ENCODE data around the gene OCRL. TPM values are rescaled to one million over a fixed set of nuclear protein-coding genes. Genes with fewer than 3 reads are reported as not detected.

Gene OCRL
- total and polyA plus RNA-seq, 2 of the 4 experiments (the other 2 are of a cell fraction), result 19.4 to 20.6 TPM

GRCh38 chrX:129497146-129497843 is 42.8 kb upstream of the OCRL start:
- no peak overlapping the region for H2AK9ac ChIP-seq (replicated peaks; ENCODE audit: low read depth, low read length, poor library complexity)
- TF ChIP-seq, protein P1, sequence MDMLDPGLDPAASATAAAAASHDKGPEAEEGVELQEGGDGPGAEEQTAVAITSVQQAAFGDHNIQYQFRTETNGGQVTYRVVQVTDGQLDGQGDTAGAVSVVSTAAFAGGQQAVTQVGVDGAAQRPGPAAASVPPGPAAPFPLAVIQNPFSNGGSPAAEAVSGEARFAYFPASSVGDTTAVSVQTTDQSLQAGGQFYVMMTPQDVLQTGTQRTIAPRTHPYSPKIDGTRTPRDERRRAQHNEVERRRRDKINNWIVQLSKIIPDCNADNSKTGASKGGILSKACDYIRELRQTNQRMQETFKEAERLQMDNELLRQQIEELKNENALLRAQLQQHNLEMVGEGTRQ (IDR thresholded peaks at IDR 0.05; ENCODE audit: low read depth, low read length), result no peak
- TF ChIP-seq RCOR1 (IDR thresholded peaks at IDR 0.05; ENCODE audit: insufficient replicate concordance, low read length), result no peak
- no peak for TF ChIP-seq MAFK (IDR thresholded peaks at IDR 0.05; ENCODE audit: low read depth, low read length)
- TF ChIP-seq NFE2L2 (IDR thresholded peaks at IDR 0.05; ENCODE audit: low read depth, low read length), result no peak
- no peak for TF ChIP-seq CTCF (conservative IDR thresholded peaks at IDR 0.05; ENCODE audit: low read depth, low read length)
- no peak for TF ChIP-seq MXI1 (IDR thresholded peaks at IDR 0.05; ENCODE audit: borderline replicate concordance, low read depth, low read length)
- TF ChIP-seq ELK1 (IDR thresholded peaks at IDR 0.05; ENCODE audit: borderline replicate concordance, low read depth, low read length), result no peak
- no peak for TF ChIP-seq CEBPB (IDR thresholded peaks at IDR 0.05; ENCODE audit: low read depth, low read length)
- TF ChIP-seq RAD21 (IDR thresholded peaks at IDR 0.05; ENCODE audit: low read length), result no peak
- H4K91ac ChIP-seq (ENCODE audit: insufficient read depth, low read depth, low read length), result no peak overlapping the region
- H3K23ac ChIP-seq (ENCODE audit: low read depth, low read length), result 0 out of 2 replicates have a peak overlapping the region, but pooled peaks have one; percentile 11
- peaks cover 6% of the 10 kb centered on the region; the same call in 1 of the 2 replicates for H4K20me1 ChIP-seq (ENCODE audit: insufficient read depth, low read length)
- no peak overlapping the region for H2AK5ac ChIP-seq (ENCODE audit: low read depth, low read length)
- peak overlapping the region; percentile 68 for H2BK5ac ChIP-seq (ENCODE audit: low read depth, low read length, poor library complexity, severe bottlenecking)
- H3K4me3 ChIP-seq (ENCODE audit: insufficient read depth, low read depth, low read length), result no peak overlapping the region
- H3K4ac ChIP-seq (ENCODE audit: low read depth, low read length), result 0 out of 2 replicates have a peak overlapping the region, but pooled peaks have one; percentile 35
- intact Hi-C loops (cut with micrococcal nuclease) (no loop called here), dilution Hi-C loops (cut with HindIII; ENCODE audit: low sequenced_read_pairs, unreplicated experiment) (no loop called here), in situ Hi-C loops (cut with MboI; ENCODE audit: low sequenced_read_pairs) (no loop called here)
- H2BK120ac ChIP-seq (ENCODE audit: low read depth, low read length), result no peak overlapping the region; the same call in 1 of the 2 replicates
- no peak overlapping the region; a peak in 1 of 4 replicates for H4K8ac ChIP-seq (ENCODE audit: low read depth in 2 of 2, low read length in 2 of 2)
- H3K18ac ChIP-seq (ENCODE audit: low read depth, low read length), result no peak overlapping the region
- no peaks in the 10 kb centered on the region; the same call in none of the 2 replicates for H3K9me1 ChIP-seq (ENCODE audit: insufficient read depth, low read length)
- DNase-seq (no peak), ATAC-seq (ENCODE audit: low read depth) (no peak)
- no TSS peak for BruUV-seq (replicated peaks)
- no peaks in the 10 kb centered on the region for H3K9me3 ChIP-seq (ENCODE audit: control insufficient read depth, insufficient read depth, low read length)
- peak overlapping the region; percentile 23; the same call in 1 of the 2 replicates for H2BK20ac ChIP-seq (ENCODE audit: low read depth, low read length)
- WGBS, 2 experiments (ENCODE audit: extremely low coverage in 2 of 2, insufficient read length in 1 of 2), result 37% methylated on average over 3 of the region's 3 CpGs; no CpG with 5 or more reads in 1 of the 2 experiments
- H3K56ac ChIP-seq (ENCODE audit: extremely low read depth, insufficient read depth, low read length), result no peak overlapping the region
- 0 out of 2 replicates have a peak, but pooled peaks cover 2% of the 10 kb centered on the region for H3K27me3 ChIP-seq (ENCODE audit: control insufficient read depth, insufficient read depth, low read length)
- H4K5ac ChIP-seq (ENCODE audit: low read depth, low read length), result no peak overlapping the region
- peaks cover 21% of the 10 kb centered on the region for H3K36me3 ChIP-seq (ENCODE audit: control insufficient read depth, insufficient read depth, low read length)
- no peak overlapping the region for H3K27ac ChIP-seq (ENCODE audit: insufficient read depth, low read length)
- H3K79me1 ChIP-seq (ENCODE audit: low read depth in 1 of 2, low read length in 2 of 2), result peaks cover 2 to 18% of the 10 kb centered on the region in 2 experiments
- H2BK15ac ChIP-seq (ENCODE audit: low read depth, low read length), result no peak overlapping the region
- ChIA-PET CTCF (no interaction called here), POLR2A (ENCODE audit: unreplicated experiment) (no interaction called here)
- H3K9ac ChIP-seq (ENCODE audit: low read depth, low read length), result no peak overlapping the region
- no peak overlapping the region for H2AFZ ChIP-seq (replicated peaks; ENCODE audit: low read length, poor library complexity)
- H3K4me2 ChIP-seq (ENCODE audit: low read depth, low read length), result no peak overlapping the region
- peaks cover 6% of the 10 kb centered on the region; the same call in 1 of the 2 replicates for H3K4me1 ChIP-seq (ENCODE audit: control insufficient read depth, insufficient read depth, low read length)
- no peak overlapping the region for H3K14ac ChIP-seq (replicated peaks; ENCODE audit: low read depth, low read length)

All from IMR-90 (cell line).